Right lung (tissue), 10 donors: ENCODE results near the gene TK2. TPM values are rescaled to one million over a fixed set of nuclear protein-coding genes. Genes with fewer than 3 reads are reported as not detected.
"Not testable (repeated sequence)": the region's sequence is repeated elsewhere in the genome, so short reads cannot be mapped to it uniquely, and the experiment has no call there.

Experiments
- DNase-seq, 2 donors: peaks; one replicate each; pipeline ENCODE4 v3.0.0-alpha.2; 2013
- long read RNA-seq, 8 donors: transcript quantifications; one replicate each; lab custom pipeline, GENCODE V29; 2026
- polyA plus RNA-seq, 5 donors: library from polyadenylated mRNA; unstranded; fragments of 120-200 nt; gene quantifications; one replicate each; pipeline versions ENCODE4 v1.2.1 to v1.2.3, GENCODE V29; 2013; ENCODE audit warnings: inconsistent platforms in 1 of 5, low replicate concordance in 1 of 5; ENCODE audit not compliant: insufficient read length in 5 of 5, insufficient read depth in 1 of 5

TK2 gene
- polyA plus RNA-seq, result 10 to 100 TPM; 29.1 to 36.2 (median 33.9) TPM
- long read RNA-seq, donor 1, full-length matches to known transcripts, result 15 of 15 reads
- long read RNA-seq, donor 1, partial matches to known transcripts, result 0 of 15 reads
- long read RNA-seq, donor 1, other reads (novel, unspliced or antisense), result 0 of 15 reads
- long read RNA-seq, donor 2, partial matches to known transcripts, result 0 of 1 reads
- long read RNA-seq, donor 2, other reads (novel, unspliced or antisense), result 0 of 1 reads
- long read RNA-seq, donor 3, full-length matches to known transcripts, result 6 of 6 reads
- long read RNA-seq, donor 3, partial matches to known transcripts, result 0 of 6 reads
- long read RNA-seq, donor 3, other reads (novel, unspliced or antisense), result 0 of 6 reads
- long read RNA-seq, donor 4, full-length matches to known transcripts, result 5 of 5 reads
- long read RNA-seq, donor 4, partial matches to known transcripts, result 0 of 5 reads
- long read RNA-seq, donor 4, other reads (novel, unspliced or antisense), result 0 of 5 reads
- long read RNA-seq, donor 5, full-length matches to known transcripts, result 5 of 287 reads
- long read RNA-seq, donor 5, partial matches to known transcripts, result 22 of 287 reads
- long read RNA-seq, donor 5, other reads (novel, unspliced or antisense), result 260 of 287 reads
- long read RNA-seq, donor 6, full-length matches to known transcripts, result 5 of 5 reads
- long read RNA-seq, donor 6, partial matches to known transcripts, result 0 of 5 reads
- long read RNA-seq, donor 6, other reads (novel, unspliced or antisense), result 0 of 5 reads
- long read RNA-seq, donor 7, full-length matches to known transcripts, result 8 of 14 reads
- long read RNA-seq, donor 7, partial matches to known transcripts, result 6 of 14 reads
- long read RNA-seq, donor 7, other reads (novel, unspliced or antisense), result 0 of 14 reads
- long read RNA-seq, donor 8, full-length matches to known transcripts, result 3 of 3 reads
- long read RNA-seq, donor 8, partial matches to known transcripts, result 0 of 3 reads
- long read RNA-seq, donor 8, other reads (novel, unspliced or antisense), result 0 of 3 reads

GRCh38 chr16:66549284-66550131 lies at the start of gene TK2:
Gene TK2 (minus strand): TSS chr16:66550122. CDS start chr16:66550061, 61 bp downstream.
- peak; percentile 74 to 80 for DNase-seq

- DNase-seq, result no peak
Measured at GRCh38 chr16:66598111-66598510, 48.2 kb upstream of the TK2 start.

GRCh38 chr16:66596986-66597848 lies 47.3 kb upstream of the TK2 start:
- DNase-seq, result no peak

GRCh38 chr16:66596559-66596958 lies 46.6 kb upstream of the TK2 start:
- not testable (repeated sequence) for DNase-seq

GRCh38 chr16:66594739-66595138 lies 44.8 kb upstream of the TK2 start:
- no peak for DNase-seq

- DNase-seq, result no peak
Measured at GRCh38 chr16:66592814-66593213, 42.9 kb upstream of the TK2 start.

- no peak for DNase-seq
Measured at GRCh38 chr16:66592241-66592640, 42.3 kb upstream of the TK2 start.

GRCh38 chr16:66591018-66591417 lies 41.1 kb upstream of the TK2 start:
- DNase-seq, result no peak

- DNase-seq, result no peak
Measured at GRCh38 chr16:66590322-66590721, 40.4 kb upstream of the TK2 start.

- no peak for DNase-seq
Measured at GRCh38 chr16:66588981-66589713, 39.2 kb upstream of the TK2 start.

- no peak for DNase-seq
Measured at GRCh38 chr16:66587881-66588600, 38.1 kb upstream of the TK2 start.

- no peak for DNase-seq
Measured at GRCh38 chr16:66585481-66586239, 35.7 kb upstream of the TK2 start.

GRCh38 chr16:66581246-66581952 lies 31.5 kb upstream of the TK2 start:
- DNase-seq, result no peak

GRCh38 chr16:66580605-66581209 lies 30.8 kb upstream of the TK2 start:
- DNase-seq, result no peak

GRCh38 chr16:66578651-66579531 lies 29.0 kb upstream of the TK2 start, which contains the start of gene CMTM2:
Gene CMTM2 (plus strand): TSS chr16:66579463. CDS start chr16:66579608, 145 bp downstream.
- peak in 1 of 2 donors; percentile 16 for DNase-seq

- DNase-seq, result no peak
Measured at GRCh38 chr16:66576296-66576695, 26.4 kb upstream of the TK2 start.
